Activated CD4-positive, alpha-beta T cell treated with anti-CD3 and anti-CD28 coated beads, Interleukin-2, amount 10 ng/mL, durations not matched to agents 7 days and 5 days (primary cell): ENCODE results near the gene STIM2. TPM values are rescaled to one million over a fixed set of nuclear protein-coding genes. Genes with fewer than 3 reads are reported as not detected.
"Not testable (repeated sequence)": the region's sequence is repeated elsewhere in the genome, so short reads cannot be mapped to it uniquely, and the experiment has no call there.

Source experiments
- CTCF ChIA-PET: fragments of 350-600 bp; sonication (Branson Sonifier 250); formaldehyde crosslinking; loops from one replicate; lab custom pipeline; 2021; ENCODE audit warnings: antibody characterized with exemption; lab: Charles Lee
- POLR2A ChIA-PET: fragments of 350-600 bp; sonication (Branson Sonifier 250); formaldehyde crosslinking; loops from one replicate; lab custom pipeline; 2021; ENCODE audit warnings: antibody characterized with exemption; lab: Charles Lee
- DNase-seq: peaks from one replicate; pipeline ENCODE4 v3.0.0-alpha.2; 2020
- H3K27ac Mint-ChIP-seq: one replicate; pipeline ENCODE4 v1.8.0; 2021; ENCODE audit warnings: mild to moderate bottlenecking, moderate library complexity, mixed read lengths
- H3K27me3 Mint-ChIP-seq: one replicate; pipeline ENCODE4 v1.8.0; 2021; ENCODE audit warnings: mixed read lengths
- H3K36me3 Mint-ChIP-seq: one replicate; pipeline ENCODE4 v1.8.0; 2021; ENCODE audit warnings: low read depth, mixed read lengths
- H3K4me1 Mint-ChIP-seq: one replicate; pipeline ENCODE4 v1.8.0; 2021; ENCODE audit warnings: mixed read lengths
- H3K4me3 Mint-ChIP-seq: one replicate; pipeline ENCODE4 v1.8.0; 2021; ENCODE audit warnings: mild to moderate bottlenecking, moderate library complexity, mixed read lengths
- H3K9me3 Mint-ChIP-seq: one replicate; pipeline ENCODE4 v1.8.0; 2021; ENCODE audit warnings: mixed read lengths
- total RNA-seq, 2 experiments: library from RNA; stranded (reverse); gene quantifications; one replicate each; pipeline ENCODE4 v1.2.3, GENCODE V29; 2021

The STIM2 gene
- total RNA-seq, 2 experiments from 2014 or later, result 56.2 to 61.0 TPM

DNA sequence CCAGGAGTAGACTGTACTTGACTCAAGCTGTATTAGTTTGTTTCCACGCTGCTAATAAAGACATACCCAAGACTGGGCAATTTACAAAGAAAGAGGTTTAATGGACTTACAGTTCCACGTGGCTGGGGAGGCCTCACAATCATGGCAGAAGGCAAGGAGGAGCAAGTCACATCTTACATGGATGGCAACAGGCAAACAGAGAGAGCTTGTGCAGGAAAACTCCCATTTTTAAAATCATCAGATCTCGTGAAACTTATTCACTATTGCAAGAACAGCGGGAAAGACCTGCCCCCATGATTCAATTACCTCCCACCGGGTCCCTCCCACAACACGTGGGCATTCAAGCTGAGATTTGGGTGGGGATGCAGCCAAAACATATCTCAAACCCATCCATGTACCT, 37.7 kb upstream of the STIM2 start:
- Mint-ChIP-seq H3K27ac (peak overlapping the region; percentile 50), H3K4me1 (peaks cover 14% of the 10 kb centered on the region), H3K9me3 (peaks cover 25% of the 10 kb centered on the region)
- CTCF ChIA-PET, result interaction anchor here (0.9 to 1.0 kb wide), 2 partner anchors 15 to 31 kb away, joined by 3 read pairs; no protein-coding TSS in a partner anchor
- DNase-seq, H3K4me3 Mint-ChIP-seq, H3K27me3 Mint-ChIP-seq, H3K36me3 Mint-ChIP-seq, POLR2A ChIA-PET: not testable (repeated sequence)

DNA sequence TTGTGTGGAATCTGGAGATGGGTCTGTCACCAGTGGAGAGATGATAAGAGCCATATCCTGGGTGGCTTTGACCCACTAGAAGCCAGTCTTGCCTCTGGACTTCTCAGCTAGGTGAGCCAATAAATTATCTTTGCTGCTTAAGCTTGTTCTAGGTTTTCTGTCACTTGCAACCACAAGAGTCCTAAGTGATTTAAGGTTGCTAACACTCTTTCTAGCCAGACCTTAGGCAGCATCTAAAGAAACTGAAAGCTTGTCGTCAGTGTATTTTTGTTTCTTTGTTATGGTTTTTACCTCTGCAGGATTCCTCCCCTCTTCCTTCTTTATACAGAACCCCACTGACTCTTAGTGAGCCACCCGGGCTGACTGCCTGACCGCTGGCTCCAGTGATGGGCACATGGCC, 37.1 kb upstream of the STIM2 start:
- Mint-ChIP-seq H3K9me3 (peaks cover 25% of the 10 kb centered on the region), H3K27me3 (no peaks in the 10 kb centered on the region), H3K36me3 (peaks cover 8% of the 10 kb centered on the region), H3K4me3 (no peak overlapping the region), H3K27ac (no peak overlapping the region), H3K4me1 (peaks cover 14% of the 10 kb centered on the region)
- no peak for DNase-seq
- ChIA-PET CTCF (interaction anchor here (0.9 kb wide), 1 partner anchor 31 kb away, joined by 3 read pairs; no protein-coding TSS in a partner anchor), POLR2A (no interaction called here)

DNA sequence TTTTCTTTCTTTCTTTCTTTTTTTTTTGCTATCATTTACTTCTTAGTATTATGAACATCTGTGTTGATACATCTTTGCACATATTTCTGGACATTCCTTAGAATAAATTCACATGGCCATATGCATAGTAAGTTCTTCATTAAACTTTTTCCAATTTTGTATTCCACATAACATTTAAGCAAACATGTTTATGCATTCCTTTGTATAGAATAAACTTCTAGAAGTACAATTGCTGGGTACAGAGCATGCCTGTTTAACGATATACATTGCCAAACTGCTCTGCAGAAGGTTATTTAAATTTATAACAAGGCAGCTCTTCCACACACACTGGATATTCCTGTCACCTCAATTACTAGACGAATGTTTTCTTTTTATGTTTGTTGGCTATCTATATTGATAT, 36.0 kb upstream of the STIM2 start:
- H3K4me1 Mint-ChIP-seq, result peaks cover 14% of the 10 kb centered on the region
- no peaks in the 10 kb centered on the region for H3K27me3 Mint-ChIP-seq
- ChIA-PET CTCF (interaction anchor here (0.6 kb wide), 1 partner anchor 93 kb away, joined by 3 read pairs; no protein-coding TSS in a partner anchor), POLR2A (no interaction called here)
- H3K9me3 Mint-ChIP-seq, result peaks cover 25% of the 10 kb centered on the region
- no peak for DNase-seq
- no peak overlapping the region for H3K27ac Mint-ChIP-seq
- H3K4me3 Mint-ChIP-seq, result no peak overlapping the region
- peaks cover 8% of the 10 kb centered on the region for H3K36me3 Mint-ChIP-seq

GRCh38 chr4:26826721-26827120, 33.9 kb upstream of the STIM2 start:
- ChIA-PET POLR2A (no interaction called here), CTCF (no interaction called here)
- Mint-ChIP-seq H3K4me1 (peaks cover 14% of the 10 kb centered on the region), H3K36me3 (peaks cover 8% of the 10 kb centered on the region), H3K4me3 (no peak overlapping the region), H3K27me3 (no peaks in the 10 kb centered on the region), H3K27ac (no peak overlapping the region), H3K9me3 (peaks cover 16% of the 10 kb centered on the region)
- DNase-seq, result no peak

DNA sequence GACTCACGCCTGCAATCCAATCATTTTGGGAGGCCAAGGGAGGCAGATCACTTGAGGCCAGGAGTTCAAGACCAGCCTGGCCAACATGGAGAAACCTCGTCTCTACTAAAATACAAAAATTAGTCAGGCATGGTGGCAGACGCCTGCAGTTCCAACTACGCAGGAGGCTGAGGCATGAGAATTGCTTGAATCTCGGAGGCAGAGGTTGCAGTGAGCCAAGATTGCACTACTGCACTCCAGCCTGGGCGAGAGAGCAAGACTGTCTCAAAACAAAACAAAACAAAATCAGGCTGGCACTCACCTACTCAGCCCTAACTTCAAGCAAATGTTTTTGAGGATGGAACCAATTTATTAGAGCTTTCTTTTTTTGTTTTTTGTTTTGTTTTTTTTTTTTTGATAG, 33.3 kb upstream of the STIM2 start:
- H3K27me3 Mint-ChIP-seq, DNase-seq, H3K4me1 Mint-ChIP-seq, H3K4me3 Mint-ChIP-seq, H3K36me3 Mint-ChIP-seq, POLR2A ChIA-PET: not testable (repeated sequence)
- Mint-ChIP-seq H3K27ac (peak overlapping the region; percentile 9), H3K9me3 (peaks cover 14% of the 10 kb centered on the region)
- CTCF ChIA-PET, result interaction anchor here (0.8 to 2.3 kb wide), 2 partner anchors 8 to 11 kb away, joined by 4 to 8 read pairs; no protein-coding TSS in a partner anchor

DNA sequence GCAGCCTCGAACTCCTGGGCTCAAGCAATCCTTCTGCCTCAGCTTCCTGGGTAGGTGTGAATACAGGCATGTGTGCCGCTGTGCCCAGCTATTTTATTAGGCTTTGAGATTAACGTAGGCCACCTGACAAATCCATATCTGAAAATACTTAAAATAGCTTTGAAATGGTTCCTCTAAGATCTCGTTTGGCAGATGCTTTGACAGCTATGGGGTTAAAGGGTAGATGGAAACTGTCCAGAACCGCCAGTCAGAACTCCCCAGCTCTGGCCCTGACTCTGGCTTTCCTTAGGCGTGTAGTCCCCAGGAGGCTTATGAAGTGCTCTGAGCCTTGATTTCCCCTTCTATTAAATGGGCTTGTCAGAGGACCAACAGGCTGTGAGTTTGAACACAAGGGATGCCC, 32.8 kb upstream of the STIM2 start:
- Mint-ChIP-seq H3K9me3 (peaks cover 11% of the 10 kb centered on the region), H3K27me3 (no peaks in the 10 kb centered on the region), H3K4me3 (no peak overlapping the region), H3K4me1 (peaks cover 5% of the 10 kb centered on the region), H3K36me3 (peaks cover 4% of the 10 kb centered on the region), H3K27ac (no peak overlapping the region)
- ChIA-PET POLR2A (no interaction called here), CTCF (interaction anchor here (0.8 to 2.3 kb wide), 3 partner anchors 9 to 14 kb away, joined by 3 to 8 read pairs (median 4); no protein-coding TSS in a partner anchor)
- no peak for DNase-seq

- no peak overlapping the region for H3K27ac Mint-ChIP-seq
These were observed 31.6 kb upstream of the STIM2 start for GRCh38 chr4:26829018-26829417.

GRCh38 chr4:26830033-26830432, 30.6 kb upstream of the STIM2 start:
- ChIA-PET POLR2A (no interaction called here), CTCF (no interaction called here)
- no peaks in the 10 kb centered on the region for H3K4me1 Mint-ChIP-seq
- H3K27me3 Mint-ChIP-seq, result no peaks in the 10 kb centered on the region
- DNase-seq, result no peak
- H3K9me3 Mint-ChIP-seq, result peaks cover 7% of the 10 kb centered on the region
- no peak overlapping the region for H3K4me3 Mint-ChIP-seq
- no peaks in the 10 kb centered on the region for H3K36me3 Mint-ChIP-seq
- H3K27ac Mint-ChIP-seq, result no peak overlapping the region

More at GRCh38 chr4:26829018-26829417, 31.6 kb upstream of the STIM2 start:
- ChIA-PET POLR2A (no interaction called here), CTCF (interaction anchor here (1.1 to 2.3 kb wide), 2 partner anchors 10 to 37 kb away, joined by 3 to 8 read pairs; no protein-coding TSS in a partner anchor)
- H3K36me3 Mint-ChIP-seq, result no peaks in the 10 kb centered on the region
- no peak overlapping the region for H3K4me3 Mint-ChIP-seq
- no peaks in the 10 kb centered on the region for H3K4me1 Mint-ChIP-seq
- no peak for DNase-seq
- H3K9me3 Mint-ChIP-seq, result no peaks in the 10 kb centered on the region
- H3K27me3 Mint-ChIP-seq, result no peaks in the 10 kb centered on the region

GRCh38 chr4:26830701-26831100, 29.9 kb upstream of the STIM2 start:
- Mint-ChIP-seq H3K27me3 (no peaks in the 10 kb centered on the region), H3K9me3 (peaks cover 7% of the 10 kb centered on the region), H3K4me1 (no peaks in the 10 kb centered on the region), H3K4me3 (no peak overlapping the region), H3K36me3 (no peaks in the 10 kb centered on the region), H3K27ac (no peak overlapping the region)
- CTCF ChIA-PET, result no interaction called here
- POLR2A ChIA-PET, result no interaction called here
- no peak for DNase-seq

- POLR2A ChIA-PET, result no interaction called here
- Mint-ChIP-seq H3K4me3 (no peak overlapping the region), H3K27me3 (no peaks in the 10 kb centered on the region), H3K36me3 (no peaks in the 10 kb centered on the region), H3K27ac (no peak overlapping the region), H3K4me1 (peaks cover 5% of the 10 kb centered on the region), H3K9me3 (peaks cover 9% of the 10 kb centered on the region)
- CTCF ChIA-PET, result interaction anchor here (1.1 kb wide), 1 partner anchor 22 kb away, joined by 3 read pairs; no protein-coding TSS in a partner anchor
- DNase-seq, result no peak
These were observed 24.1 kb upstream of the STIM2 start for GRCh38 chr4:26836539-26836938.

DNA sequence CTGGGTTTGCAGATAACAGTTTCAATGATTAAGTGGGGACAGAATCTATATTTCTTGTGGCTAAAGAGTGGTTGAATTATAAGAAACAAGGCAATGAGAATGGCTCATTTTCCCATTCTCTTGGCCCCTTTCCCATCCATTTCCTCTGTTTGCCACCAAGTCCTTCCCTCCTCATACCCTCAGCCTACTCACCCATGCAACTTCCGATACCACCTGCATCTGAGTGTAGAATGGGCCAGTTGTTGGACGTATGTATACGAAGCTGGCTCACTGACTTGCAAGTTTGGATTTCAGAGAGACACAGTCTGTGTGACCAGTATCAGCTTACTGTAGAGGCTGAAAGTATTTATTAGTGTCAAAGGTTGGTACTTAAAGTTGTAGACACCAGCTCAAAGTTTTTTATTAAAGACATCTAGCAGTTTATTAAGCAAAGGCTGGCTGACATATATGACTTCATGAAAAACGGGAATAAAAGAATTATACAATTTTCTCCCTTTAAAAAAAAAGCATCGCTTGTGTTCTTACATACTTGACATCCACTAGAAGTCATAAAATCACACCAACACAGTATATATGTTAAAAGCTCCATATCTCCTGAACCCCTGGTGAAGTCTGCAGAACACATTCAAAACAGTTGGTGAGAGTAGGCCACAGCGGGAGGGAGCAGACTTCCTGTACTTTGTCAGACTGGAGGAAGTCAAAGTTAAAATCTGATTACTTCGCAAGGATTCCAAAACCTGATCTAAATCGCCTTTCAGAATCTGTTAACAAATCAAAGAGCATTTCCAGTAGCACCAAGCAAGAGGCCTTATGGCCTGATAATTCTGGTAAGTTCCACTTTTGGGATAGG, 22.4 kb upstream of the STIM2 start:
- H3K4me1 Mint-ChIP-seq, result peaks cover 5% of the 10 kb centered on the region
- no peaks in the 10 kb centered on the region for H3K27me3 Mint-ChIP-seq
- H3K27ac Mint-ChIP-seq, result no peak overlapping the region
- peaks cover 9% of the 10 kb centered on the region for H3K9me3 Mint-ChIP-seq
- no peak overlapping the region for H3K4me3 Mint-ChIP-seq
- POLR2A ChIA-PET, result no interaction called here
- DNase-seq, result no peak
- H3K36me3 Mint-ChIP-seq, result no peaks in the 10 kb centered on the region
- CTCF ChIA-PET, result interaction anchor here (0.5 to 1.4 kb wide), 3 partner anchors 10 to 183 kb away, joined by 3 to 6 read pairs (median 4); no protein-coding TSS in a partner anchor

DNA sequence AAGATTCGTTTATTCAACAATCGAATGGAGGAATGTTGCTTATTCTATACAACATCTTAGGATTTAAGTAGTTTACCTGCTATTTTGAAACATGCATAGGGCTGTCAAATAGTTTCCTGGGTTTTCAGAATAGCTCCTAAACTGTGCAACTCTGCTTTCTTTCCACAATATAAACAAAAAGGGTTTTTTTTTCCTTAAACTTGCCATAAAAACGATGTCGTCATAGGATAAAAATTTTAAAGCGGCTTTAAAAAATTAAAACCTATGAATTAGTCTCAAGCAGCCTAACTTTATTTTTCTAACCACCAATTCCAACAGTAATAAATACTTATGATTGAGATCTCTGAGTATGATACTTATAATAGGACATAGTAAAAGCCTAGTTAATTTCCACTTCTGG, 21.6 kb upstream of the STIM2 start:
- no peaks in the 10 kb centered on the region for H3K27me3 Mint-ChIP-seq
- ChIA-PET POLR2A (no interaction called here), CTCF (interaction anchor here (1.0 kb wide), 1 partner anchor 28 kb away, joined by 3 read pairs; no protein-coding TSS in a partner anchor)
- DNase-seq, result no peak
- no peak overlapping the region for H3K27ac Mint-ChIP-seq
- no peak overlapping the region for H3K4me3 Mint-ChIP-seq
- H3K36me3 Mint-ChIP-seq, result no peaks in the 10 kb centered on the region
- H3K9me3 Mint-ChIP-seq, result peaks cover 9% of the 10 kb centered on the region
- peaks cover 5% of the 10 kb centered on the region for H3K4me1 Mint-ChIP-seq

- Mint-ChIP-seq H3K4me3 (no peak overlapping the region), H3K36me3 (no peaks in the 10 kb centered on the region), H3K4me1 (peaks cover 5% of the 10 kb centered on the region), H3K27me3 (no peaks in the 10 kb centered on the region), H3K27ac (no peak overlapping the region), H3K9me3 (peaks cover 6% of the 10 kb centered on the region)
- ChIA-PET POLR2A (no interaction called here), CTCF (interaction anchor here (1.0 kb wide), 1 partner anchor 28 kb away, joined by 3 read pairs; no protein-coding TSS in a partner anchor)
- no peak for DNase-seq
These were observed 21.1 kb upstream of the STIM2 start for GRCh38 chr4:26839534-26839951.
